GM21381 (cell line): ENCODE measurements around the gene PCDHGB6.
"Not testable (repeated sequence)": the region's sequence is repeated elsewhere in the genome, so short reads cannot be mapped to it uniquely, and the experiment has no call there.

Experiments
- ATAC-seq: cut with Tn5 transposase; IDR thresholded peaks from one replicate; pipeline ENCODE4 v1.9.1; 2021; ENCODE audit warnings: mild to moderate bottlenecking, moderate library complexity; ENCODE audit not compliant: unreplicated experiment

PCDHGB6 gene

GRCh38 chr5:141388661-141389060 lies 19.2 kb upstream of the PCDHGB6 start:
- no peak for ATAC-seq

- no peak for ATAC-seq
Measured at GRCh38 chr5:141389153-141390042, 18.4 kb upstream of the PCDHGB6 start.

- ATAC-seq: no peak
Measured at GRCh38 chr5:141392429-141393198, 15.2 kb upstream of the PCDHGB6 start, which contains the start of gene PCDHGA8. TSS of gene PCDHGA8 (plus strand) at chr5:141392633. CDS start at chr5:141392814, 181 bp downstream.

GRCh38 chr5:141393267-141393666 lies 14.6 kb upstream of the PCDHGB6 start:
- no peak for ATAC-seq

- ATAC-seq: not testable (repeated sequence)
Measured at GRCh38 chr5:141394401-141395187, 13.2 kb upstream of the PCDHGB6 start.

- ATAC-seq: peak; percentile 75
Measured at GRCh38 chr5:141397756-141398551, 9.9 kb upstream of the PCDHGB6 start, which contains the start of gene PCDHGB5. TSS of gene PCDHGB5 (plus strand) at chr5:141397947. CDS start at chr5:141398128, 181 bp downstream.

GRCh38 chr5:141398608-141399007 lies 9.2 kb upstream of the PCDHGB6 start:
- ATAC-seq: no peak

- no peak for ATAC-seq
Measured at GRCh38 chr5:141399555-141400258, 8.1 kb upstream of the PCDHGB6 start.

- ATAC-seq: no peak
Measured at GRCh38 chr5:141402553-141403243, 5.1 kb upstream of the PCDHGB6 start, which contains the start of gene PCDHGA9. TSS of gene PCDHGA9 (plus strand) at chr5:141402778. CDS start at chr5:141402953, 175 bp downstream.

- no peak for ATAC-seq
Measured at GRCh38 chr5:141403387-141403786, 4.4 kb upstream of the PCDHGB6 start.

- no peak for ATAC-seq
Measured at GRCh38 chr5:141409598-141410306, 1.9 kb downstream of the PCDHGB6 start.

GRCh38 chr5:141411575-141411974 lies 3.8 kb downstream of the PCDHGB6 start:
- ATAC-seq: no peak

- peak; percentile 69 for ATAC-seq
Measured at GRCh38 chr5:141412854-141413539, 5.2 kb downstream of the PCDHGB6 start, which contains the start of gene PCDHGA10. TSS of gene PCDHGA10 (plus strand) at chr5:141412987. CDS start at chr5:141413176, 189 bp downstream.

- no peak for ATAC-seq
Measured at GRCh38 chr5:141413540-141414069, 5.8 kb downstream of the PCDHGB6 start.

- not testable (repeated sequence) for ATAC-seq
Measured at GRCh38 chr5:141414548-141415274, 6.9 kb downstream of the PCDHGB6 start.

GRCh38 chr5:141415275-141415618 lies 7.4 kb downstream of the PCDHGB6 start:
- not testable (repeated sequence) for ATAC-seq
